SK-N-SH (cell line): ENCODE measurements around the gene ANKRD2. TPM values are rescaled to one million over a fixed set of nuclear protein-coding genes. Genes with fewer than 3 reads are reported as not detected.
A peak's percentile ranks its signal among the peaks of the same experiment; 100 is the strongest.

Experiments used
- CTCF ChIP-seq: fragments of 200-600 bp; sonication (generic); IDR thresholded peaks from 2 replicates; pipeline ENCODE4 v1.6.1; 2017; ENCODE audit warnings: antibody characterized with exemption, mild to moderate bottlenecking, moderate library complexity
- ELF1 ChIP-seq: IDR thresholded peaks from 2 replicates; pipeline ENCODE4 v1.4.0; 2012
- FOSL2 ChIP-seq: IDR thresholded peaks from 2 replicates; pipeline ENCODE4 v1.4.0; 2012; ENCODE audit warnings: low read depth, mild to moderate bottlenecking, moderate library complexity, borderline replicate concordance
- FOXJ3 ChIP-seq: sonication (generic); formaldehyde crosslinking; IDR thresholded peaks from 2 replicates; pipeline ENCODE4 v1.5.1; 2020; ENCODE audit warnings: mild to moderate bottlenecking, missing genetic modification reagents
- GABPA ChIP-seq: IDR thresholded peaks from 2 replicates; pipeline ENCODE4 v1.4.0; 2012; ENCODE audit warnings: low read depth, mild to moderate bottlenecking
- IRF3 ChIP-seq: fragments of 150-350 bp; IDR thresholded peaks from 2 replicates; pipeline ENCODE4 v1.6.1; 2016; ENCODE audit warnings: mild to moderate bottlenecking, low read depth, low read length
- MAX ChIP-seq: IDR thresholded peaks from 2 replicates; pipeline ENCODE4 v1.4.0; 2012; ENCODE audit warnings: low read depth
- MXI1 ChIP-seq: IDR thresholded peaks from 2 replicates; pipeline ENCODE4 v1.6.1; 2012; ENCODE audit warnings: mild to moderate bottlenecking, low read depth, low read length, improper control_type of control experiment
- NRF1 ChIP-seq: IDR thresholded peaks from 2 replicates; pipeline ENCODE4 v1.6.1; 2012; ENCODE audit warnings: low read depth, mild to moderate bottlenecking, low read length
- POLR2AphosphoS5 ChIP-seq: IDR thresholded peaks from 2 replicates; pipeline ENCODE4 v1.6.1; 2012; ENCODE audit warnings: low read depth, low read length
- RAD21 ChIP-seq: IDR thresholded peaks from 2 replicates; pipeline ENCODE4 v1.6.1; 2012; ENCODE audit warnings: mild to moderate bottlenecking, low read length
- RFX5 ChIP-seq: IDR thresholded peaks from 2 replicates; pipeline ENCODE4 v1.6.1; 2012; ENCODE audit warnings: mild to moderate bottlenecking, improper control_type of control experiment, low read length
- RXRA ChIP-seq: IDR thresholded peaks from 2 replicates; pipeline ENCODE4 v1.4.0; 2012; ENCODE audit warnings: low read depth, mild to moderate bottlenecking, borderline replicate concordance
- SIN3A ChIP-seq: IDR thresholded peaks from 2 replicates; pipeline ENCODE4 v1.6.1; 2012; ENCODE audit warnings: low read depth, mild to moderate bottlenecking, low read length, moderate library complexity, borderline replicate concordance
- SMC3 ChIP-seq: IDR thresholded peaks from 2 replicates; pipeline ENCODE4 v1.6.1; 2012; ENCODE audit warnings: low read depth, low read length, improper control_type of control experiment
- TCF12 ChIP-seq: IDR thresholded peaks from 2 replicates; pipeline ENCODE4 v1.4.0; 2012
- TEAD4 ChIP-seq: IDR thresholded peaks from 2 replicates; pipeline ENCODE4 v1.4.0; 2012; ENCODE audit warnings: mild to moderate bottlenecking, borderline replicate concordance; ENCODE audit not compliant: insufficient read depth
- USF1 ChIP-seq: IDR thresholded peaks from 2 replicates; pipeline ENCODE4 v1.4.0; 2012; ENCODE audit warnings: low read depth, borderline replicate concordance
- USF2 ChIP-seq: fragments of 150-350 bp; IDR thresholded peaks from 2 replicates; pipeline ENCODE4 v1.6.1; 2017; ENCODE audit warnings: antibody characterized with exemption, low read length, low read depth, borderline replicate concordance
- polyA plus RNA-seq, 3 experiments: library from polyadenylated mRNA; depleted of rRNA; stranded (reverse); fragments of >200 nt; gene quantifications; 2 replicates each; pipeline ENCODE4 v1.2.3, GENCODE V29; 2012

ANKRD2 gene
- polyA plus RNA-seq, 1 of the 3 experiments (the other 2 are of a cell fraction), result 0.72 TPM

- no peak for TF ChIP-seq USF2
- no peak for TF ChIP-seq RAD21
- no peak for TF ChIP-seq SMC3
- TF ChIP-seq NRF1, result no peak
- TF ChIP-seq CTCF, result no peak
- TF ChIP-seq GABPA, result 0 out of 2 replicates have a peak, but pooled peaks have one; percentile 19
- TF ChIP-seq FOSL2, result peak; percentile 98
- TF ChIP-seq RFX5, result peak; percentile 84
- peak; percentile 65 for TF ChIP-seq USF1
- no peak for TF ChIP-seq IRF3
- TF ChIP-seq MAX, result peak; percentile 94
- TF ChIP-seq TEAD4, result peak; percentile 100
- no peak for TF ChIP-seq ELF1
- no peak for TF ChIP-seq FOXJ3 (CRISPR knock-in tag)
- TF ChIP-seq MXI1, result no peak
- peak; percentile 87 for TF ChIP-seq POLR2AphosphoS5
- peak; percentile 93 for TF ChIP-seq TCF12
- TF ChIP-seq RXRA, result peak; percentile 99
- TF ChIP-seq SIN3A, result peak; percentile 80; the same call in 1 of the 2 replicates
Observed at GRCh38 chr10:97574374-97575126, 2.0 kb downstream of the ANKRD2 start (continued).
